Fibroblast of skin of abdomen (primary cell): ENCODE data around the gene IL12RB1.
A peak's percentile ranks its signal among the peaks of the same experiment; 100 is the strongest.
"Not testable (repeated sequence)": the region's sequence is repeated elsewhere in the genome, so short reads cannot be mapped to it uniquely, and the experiment has no call there.

Source experiments
- DNase-seq: peaks from one replicate; pipeline ENCODE4 v3.0.0-alpha.2; 2013

IL12RB1 gene

GRCh38 chr19:18044825-18045304 lies 41.9 kb downstream of the IL12RB1 start:
- DNase-seq, result peak; percentile 58

GRCh38 chr19:18043676-18044075 lies 43.1 kb downstream of the IL12RB1 start:
- DNase-seq, result no peak

GRCh38 chr19:18041054-18041453 lies 45.7 kb downstream of the IL12RB1 start:
- no peak for DNase-seq

GRCh38 chr19:18032102-18032501 lies 54.6 kb downstream of the IL12RB1 start:
- DNase-seq, result not testable (repeated sequence)

GRCh38 chr19:18031401-18031800 lies 55.3 kb downstream of the IL12RB1 start:
- DNase-seq, result not testable (repeated sequence)

- DNase-seq, result no peak
Measured at GRCh38 chr19:18029617-18030338, 57.0 kb downstream of the IL12RB1 start.

- no peak for DNase-seq
Measured at GRCh38 chr19:18027151-18027550, 59.6 kb downstream of the IL12RB1 start.

GRCh38 chr19:18023622-18024251 lies 63.0 kb downstream of the IL12RB1 start:
- peak; percentile 68 for DNase-seq

- DNase-seq, result peak; percentile 84
Measured at GRCh38 chr19:18021121-18021755, 65.5 kb downstream of the IL12RB1 start.

GRCh38 chr19:18020212-18021085 lies 66.3 kb downstream of the IL12RB1 start:
- DNase-seq, result peak; percentile 23

- no peak for DNase-seq
Measured at GRCh38 chr19:18017275-18018083, 69.3 kb downstream of the IL12RB1 start.

- DNase-seq, result no peak
Measured at GRCh38 chr19:18016209-18016910, 70.4 kb downstream of the IL12RB1 start.

GRCh38 chr19:18014197-18014596 lies 72.5 kb downstream of the IL12RB1 start:
- DNase-seq, result no peak

GRCh38 chr19:18013210-18014111 lies 73.3 kb downstream of the IL12RB1 start:
- DNase-seq, result no peak

- no peak for DNase-seq
Measured at GRCh38 chr19:18010149-18010548, 76.6 kb downstream of the IL12RB1 start.

- DNase-seq, result no peak
Measured at GRCh38 chr19:18009412-18010066, 77.2 kb downstream of the IL12RB1 start.
